Lung microvascular endothelial cell (primary cell): Measurements from ENCODE around the gene TAX1BP1. TPM values are rescaled to one million over a fixed set of nuclear protein-coding genes. Genes with fewer than 3 reads are reported as not detected.
"Not testable (repeated sequence)": the region's sequence is repeated elsewhere in the genome, so short reads cannot be mapped to it uniquely, and the experiment has no call there.

Experiments used
- DNase-seq, 2 donors: peaks; one replicate each; pipeline versions ENCODE4 v3.0.0 to v3.0.0-alpha.2; 2010; ENCODE audit warnings: low read depth in 2 of 2
- total RNA-seq: library from RNA; depleted of rRNA; stranded (reverse); fragments of >200 nt; gene quantifications from 2 replicates; pipeline ENCODE4 v1.2.1, GENCODE V29; 2014

The TAX1BP1 gene
- total RNA-seq, 1 donor from 2014 or later = 59.3 TPM

- peak in 1 of 2 donors; percentile 21 for DNase-seq
Observed at GRCh38 chr7:27739301-27739908, 557 bp upstream of the TAX1BP1 start.

- peak; percentile 74 to 82 for DNase-seq
Observed at GRCh38 chr7:27740449-27741086, 606 bp downstream of the TAX1BP1 start.

GRCh38 chr7:27742091-27742710, 2.2 kb downstream of the TAX1BP1 start:
- not testable (repeated sequence) for DNase-seq

GRCh38 chr7:27745064-27745583, 5.2 kb downstream of the TAX1BP1 start:
- peak; percentile 68 to 75 for DNase-seq

- no peak for DNase-seq
Observed at GRCh38 chr7:27746486-27746885, 6.5 kb downstream of the TAX1BP1 start.

GRCh38 chr7:27746978-27747377, 7.0 kb downstream of the TAX1BP1 start:
- DNase-seq = no peak

- DNase-seq = peak in 1 of 2 donors; percentile 11
Observed at GRCh38 chr7:27747589-27748368, 7.8 kb downstream of the TAX1BP1 start.

GRCh38 chr7:27750316-27750715, 10.4 kb downstream of the TAX1BP1 start:
- peak in 1 of 2 donors; percentile 13 for DNase-seq

- DNase-seq = no peak
Observed at GRCh38 chr7:27751888-27752660, 12.1 kb downstream of the TAX1BP1 start.

GRCh38 chr7:27753863-27754262, 13.9 kb downstream of the TAX1BP1 start:
- DNase-seq = no peak

GRCh38 chr7:27756298-27756697, 16.3 kb downstream of the TAX1BP1 start:
- no peak for DNase-seq

GRCh38 chr7:27759491-27759890, 19.5 kb downstream of the TAX1BP1 start:
- no peak for DNase-seq

GRCh38 chr7:27762062-27762461, 22.1 kb downstream of the TAX1BP1 start:
- DNase-seq = no peak

- no peak for DNase-seq
Observed at GRCh38 chr7:27763983-27764508, 24.1 kb downstream of the TAX1BP1 start.

- DNase-seq = no peak
Observed at GRCh38 chr7:27765841-27766240, 25.9 kb downstream of the TAX1BP1 start.

- DNase-seq = no peak
Observed at GRCh38 chr7:27767374-27767773, 27.4 kb downstream of the TAX1BP1 start.

GRCh38 chr7:27771111-27771510, 31.1 kb downstream of the TAX1BP1 start:
- DNase-seq = no peak

- DNase-seq = peak; percentile 42 to 54
Observed at GRCh38 chr7:27774717-27775328, 34.9 kb downstream of the TAX1BP1 start.

- DNase-seq = no peak
Observed at GRCh38 chr7:27775782-27776181, 35.8 kb downstream of the TAX1BP1 start.

GRCh38 chr7:27777662-27778061, 37.7 kb downstream of the TAX1BP1 start:
- no peak for DNase-seq
